ENCODE measurements around the gene CTBP2.

The CTBP2 gene

GRCh38 chr10:125102246-125102645, 58.1 kb downstream of the CTBP2 start:
- DNase-seq: no peak

- no peak for DNase-seq
These were observed 58.8 kb downstream of the CTBP2 start for GRCh38 chr10:125101581-125101980.

DNA sequence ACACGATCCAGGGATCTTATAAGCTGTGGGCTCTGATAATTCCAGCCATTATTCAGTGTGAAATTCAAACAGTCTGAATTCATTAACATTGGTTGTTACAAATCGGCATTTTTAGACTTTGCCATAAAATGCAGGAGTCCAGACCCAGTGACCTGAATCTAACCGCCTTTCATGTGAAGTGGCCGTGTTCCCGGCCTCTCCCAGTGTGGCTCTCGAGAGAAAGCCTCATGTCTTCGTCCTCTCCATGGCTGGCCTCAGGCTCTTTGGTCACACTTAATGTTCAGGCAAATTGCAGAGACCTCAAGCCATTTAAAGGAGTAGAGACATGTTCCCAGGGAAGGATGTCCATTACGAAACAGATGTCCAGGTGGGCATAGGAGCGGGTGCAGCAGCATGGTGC, 59.3 kb downstream of the CTBP2 start:
- DNase-seq: no peak

GRCh38 chr10:125097409-125098070, 62.8 kb downstream of the CTBP2 start:
- DNase-seq: no peak

GRCh38 chr10:125096975-125097374, 63.4 kb downstream of the CTBP2 start:
- no peak for DNase-seq

DNA sequence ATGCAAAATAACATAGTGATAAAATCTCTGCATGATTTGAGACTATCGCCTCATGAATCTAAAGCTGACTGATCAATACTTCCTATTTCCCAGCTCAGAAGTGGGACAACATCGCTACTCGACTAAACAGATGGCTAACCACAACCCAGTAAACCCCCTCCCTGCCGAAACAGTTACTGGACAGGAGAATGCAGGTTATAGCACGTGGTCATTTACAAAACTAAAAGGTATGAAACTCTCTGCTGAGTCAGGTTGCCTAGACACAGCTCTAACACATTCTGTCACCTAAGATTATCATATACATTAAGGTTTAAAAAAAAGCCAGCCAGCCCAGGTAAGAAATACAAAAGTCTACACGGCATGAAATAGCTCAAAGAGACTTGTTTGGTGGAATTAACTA, 64.0 kb downstream of the CTBP2 start:
- no peak for DNase-seq

DNA sequence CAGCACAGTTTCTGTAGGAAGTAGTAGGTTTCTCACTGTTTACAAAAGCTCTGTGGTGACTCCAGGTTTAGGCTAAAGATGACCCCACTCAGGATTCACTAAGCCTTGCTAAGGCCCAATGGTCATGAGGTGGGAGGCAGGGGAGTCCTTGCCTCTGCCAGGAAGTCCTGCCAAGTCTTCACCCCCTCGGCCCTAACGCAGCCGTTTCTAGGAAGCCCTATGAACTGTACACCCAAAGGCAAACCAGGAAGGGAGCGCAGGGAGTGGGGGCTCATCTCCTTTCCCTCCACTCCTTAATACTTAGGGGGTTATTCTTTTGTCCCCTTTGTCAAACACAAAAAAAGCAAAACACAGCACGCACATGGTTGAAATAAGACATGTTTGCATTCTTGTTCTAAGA, 64.6 kb downstream of the CTBP2 start:
- DNase-seq: no peak

GRCh38 chr10:125095228-125095627, 65.1 kb downstream of the CTBP2 start:
- no peak for DNase-seq

DNA sequence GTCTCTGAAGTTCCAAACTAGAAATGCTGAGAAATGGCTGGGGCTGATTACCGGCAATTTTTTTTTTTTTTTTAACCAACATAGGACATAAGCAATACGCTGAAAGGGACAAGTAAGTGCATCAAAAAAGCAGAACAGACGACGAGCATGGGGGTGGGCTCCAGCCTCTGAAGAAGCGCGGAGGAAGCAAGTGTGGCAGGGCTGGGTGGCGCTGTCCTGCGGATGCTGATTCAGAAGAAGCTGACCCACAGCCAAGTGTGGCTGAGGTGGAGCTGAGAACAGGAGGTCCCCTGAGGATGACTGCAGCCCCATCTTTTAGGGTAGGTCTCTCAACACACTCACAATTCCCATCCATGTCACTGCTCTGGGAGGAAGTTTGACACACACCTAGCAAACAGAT, 65.6 kb downstream of the CTBP2 start:
- no peak for DNase-seq

GRCh38 chr10:125093974-125094705, 66.2 kb downstream of the CTBP2 start:
- DNase-seq: no peak

- DNase-seq: no peak
These were observed 67.0 kb downstream of the CTBP2 start for GRCh38 chr10:125093199-125093973.

DNA sequence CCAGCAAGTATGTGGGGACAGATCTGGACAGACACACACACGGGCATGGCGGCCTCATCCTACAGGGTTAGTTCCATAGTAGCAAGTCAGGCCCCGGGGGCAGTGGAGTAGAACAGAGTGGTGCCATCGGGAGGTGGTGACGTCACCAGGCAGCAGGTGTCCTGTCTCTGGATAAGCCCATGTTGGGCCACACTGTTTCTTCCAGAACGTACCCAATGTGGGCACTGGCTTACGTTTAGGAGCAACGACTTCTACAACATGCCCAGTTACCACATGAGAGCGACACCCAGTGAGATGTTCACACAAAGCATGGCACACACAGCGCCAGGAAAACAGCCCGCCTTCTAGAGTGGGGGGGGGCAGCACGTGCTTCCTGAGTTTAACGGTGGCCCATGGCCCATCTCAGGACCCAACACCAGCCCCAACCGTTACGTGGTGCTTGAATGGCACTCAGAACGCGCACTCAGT, 67.8 kb downstream of the CTBP2 start:
- no peak for DNase-seq

DNA sequence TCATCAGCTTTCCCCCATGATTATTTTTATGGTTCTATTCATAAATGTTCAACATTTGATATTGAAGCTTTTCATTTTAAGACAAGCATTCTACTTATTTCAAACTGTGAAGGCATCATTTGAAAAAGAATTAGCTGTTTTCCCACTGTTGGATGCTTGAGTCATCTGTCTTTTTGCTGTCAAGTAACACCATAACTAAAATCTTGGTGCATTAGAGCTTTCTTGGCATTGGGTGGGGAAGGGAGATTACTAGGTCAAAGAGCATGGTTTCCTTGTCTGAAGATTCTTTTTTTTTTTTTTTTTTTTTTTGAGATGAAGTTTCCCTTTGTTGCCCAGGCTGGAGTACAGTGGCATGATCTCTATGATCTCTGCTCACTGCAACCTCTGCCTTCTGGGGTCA, 68.5 kb downstream of the CTBP2 start:
- DNase-seq: no peak

- no peak for DNase-seq
These were observed 70.9 kb downstream of the CTBP2 start for GRCh38 chr10:125089469-125089868.

DNA sequence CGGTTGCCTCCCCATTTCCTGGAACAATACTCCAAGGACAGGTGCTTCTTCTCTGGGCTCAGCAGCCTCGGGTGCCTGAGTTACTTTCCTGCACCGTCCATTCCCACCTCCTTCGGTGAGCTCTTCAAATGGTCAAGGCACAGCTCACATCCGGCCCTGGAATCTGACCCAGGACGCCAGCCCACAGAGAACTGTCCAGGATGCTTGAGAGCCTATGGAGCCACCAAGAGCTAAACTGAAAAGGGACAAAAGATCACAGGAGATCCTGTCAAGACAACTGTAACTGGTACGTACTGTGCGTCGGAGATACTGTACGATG, 72.5 kb downstream of the CTBP2 start:
- DNase-seq: no peak

GRCh38 chr10:125087191-125087896, 73.0 kb downstream of the CTBP2 start:
- no peak for DNase-seq

DNA sequence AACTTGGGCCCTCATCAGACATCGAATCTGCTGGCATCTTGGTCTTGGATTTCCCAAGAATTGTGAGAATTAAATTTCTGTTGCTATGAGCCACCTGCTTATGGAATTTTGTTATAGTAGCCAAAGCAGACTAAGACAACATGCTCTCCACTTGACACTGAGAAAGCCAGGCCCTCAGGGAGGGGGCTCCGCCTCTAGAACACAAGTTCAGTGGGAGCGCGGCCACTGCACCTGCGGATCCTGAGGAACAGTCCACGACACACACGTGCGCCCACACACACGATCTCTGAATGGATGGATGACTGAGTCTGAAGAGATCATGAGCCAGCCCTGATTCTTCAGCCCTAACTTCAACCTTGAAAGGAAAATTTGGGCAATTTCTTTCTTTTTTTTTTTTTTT, 73.7 kb downstream of the CTBP2 start:
- DNase-seq: no peak

- DNase-seq: no peak
These were observed 74.9 kb downstream of the CTBP2 start for GRCh38 chr10:125085258-125086054.

DNA sequence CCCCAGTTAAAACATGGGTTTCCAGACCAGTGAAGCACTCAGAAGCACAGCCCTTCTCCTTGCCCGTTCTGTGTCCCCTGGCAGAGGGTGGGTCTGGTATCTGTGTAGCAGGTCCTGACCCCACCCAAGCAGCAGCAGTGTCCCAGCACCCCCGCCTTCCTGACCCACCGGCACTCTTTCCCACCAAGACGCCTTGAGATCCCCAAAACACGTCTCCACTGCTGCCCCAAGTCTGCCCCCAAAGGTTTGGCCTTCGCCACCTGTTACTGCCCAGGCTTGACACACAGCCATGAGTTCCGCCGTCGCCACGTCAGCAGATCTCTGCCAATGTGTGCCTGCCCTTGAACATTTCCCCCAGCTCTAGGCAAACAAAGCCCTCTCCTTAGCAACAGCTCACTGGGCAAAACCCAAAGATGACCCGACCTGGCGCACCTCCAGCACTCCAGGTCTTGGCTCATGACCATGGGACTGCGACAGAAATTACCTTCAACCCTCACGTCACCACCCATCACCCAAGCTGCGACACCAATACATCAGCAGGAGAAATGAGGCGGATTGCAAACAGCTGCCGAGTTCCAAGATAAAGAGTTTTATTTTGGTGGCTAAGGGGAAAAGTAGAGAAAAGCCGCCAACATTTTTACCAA, 75.6 kb downstream of the CTBP2 start:
- DNase-seq: no peak

DNA sequence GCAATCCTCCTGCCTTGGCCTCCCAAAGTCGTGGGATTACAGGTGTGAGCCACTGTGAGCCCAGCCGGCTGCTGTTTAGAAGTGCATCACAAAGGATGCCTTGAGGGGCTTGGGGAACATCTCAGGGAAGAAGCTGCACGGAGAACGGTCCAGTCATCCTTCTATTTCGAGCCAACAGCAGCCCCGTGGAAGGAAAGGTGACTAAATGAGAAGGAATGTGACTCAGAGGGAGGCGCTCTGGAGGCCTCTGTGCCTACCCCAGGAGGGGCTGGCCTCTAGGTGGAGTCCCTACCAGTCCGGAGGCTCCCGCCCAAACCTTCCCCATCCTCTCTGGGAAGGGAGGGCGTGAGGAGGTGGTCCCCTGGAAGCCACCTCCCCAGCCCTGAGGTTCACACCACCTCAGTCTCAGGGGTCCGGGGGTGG, 76.2 kb downstream of the CTBP2 start:
- no peak for DNase-seq

- no peak for DNase-seq
These were observed 76.8 kb downstream of the CTBP2 start for GRCh38 chr10:125083576-125083920.

All from activated CD8-positive, alpha-beta memory T cell treated with anti-CD3 and anti-CD28 coated beads for 24 hours (primary cell).